Endothelial cell (in vitro differentiated cells): Measurements from ENCODE around the gene TNS3. TPM values are rescaled to one million over a fixed set of nuclear protein-coding genes. Genes with fewer than 3 reads are reported as not detected.

Experiments used
- DNase-seq: peaks from one replicate; pipeline ENCODE4 v3.0.0; 2021; ENCODE audit warnings: low spot score
- H3K27ac Mint-ChIP-seq: one replicate; pipeline ENCODE4 v1.8.0; 2021; ENCODE audit warnings: mixed read lengths, inconsistent platforms; ENCODE audit not compliant: unreplicated experiment
- H3K27me3 Mint-ChIP-seq: one replicate; pipeline ENCODE4 v1.8.0; 2021; ENCODE audit warnings: mild to moderate bottlenecking, moderate library complexity, mixed read lengths, inconsistent platforms; ENCODE audit not compliant: unreplicated experiment
- H3K36me3 Mint-ChIP-seq: one replicate; pipeline ENCODE4 v1.8.0; 2021; ENCODE audit warnings: mild to moderate bottlenecking, low read depth, mixed read lengths, inconsistent platforms; ENCODE audit not compliant: unreplicated experiment
- H3K4me1 Mint-ChIP-seq: one replicate; pipeline ENCODE4 v1.8.0; 2021; ENCODE audit warnings: mild to moderate bottlenecking, mixed read lengths, inconsistent platforms; ENCODE audit not compliant: unreplicated experiment
- H3K4me3 Mint-ChIP-seq: one replicate; pipeline ENCODE4 v1.8.0; 2021; ENCODE audit warnings: mild to moderate bottlenecking, mixed read lengths, inconsistent platforms; ENCODE audit not compliant: unreplicated experiment
- H3K9me3 Mint-ChIP-seq: one replicate; pipeline ENCODE4 v1.8.0; 2021; ENCODE audit warnings: mixed read lengths, inconsistent platforms; ENCODE audit not compliant: unreplicated experiment
- total RNA-seq: library from RNA; stranded (reverse); fragmentation: NEBNext Ultra II Directional; extraction: Animal tissue kit (Norgen Biotek cat#: 25700); gene quantifications from one replicate; pipeline ENCODE4 v1.2.1, GENCODE V29; 2021; ENCODE audit not compliant: unreplicated experiment
- TF ChIP-seq, protein P1 (sequence below): fragments of 200-600 bp; sonication (generic); IDR thresholded peaks from one replicate; pipeline ENCODE4 v1.5.0; 2021; ENCODE audit warnings: antibody characterized with exemption; ENCODE audit not compliant: unreplicated experiment

The TNS3 gene
- total RNA-seq, 1 donor from 2014 or later, result 7.5 TPM

DNA sequence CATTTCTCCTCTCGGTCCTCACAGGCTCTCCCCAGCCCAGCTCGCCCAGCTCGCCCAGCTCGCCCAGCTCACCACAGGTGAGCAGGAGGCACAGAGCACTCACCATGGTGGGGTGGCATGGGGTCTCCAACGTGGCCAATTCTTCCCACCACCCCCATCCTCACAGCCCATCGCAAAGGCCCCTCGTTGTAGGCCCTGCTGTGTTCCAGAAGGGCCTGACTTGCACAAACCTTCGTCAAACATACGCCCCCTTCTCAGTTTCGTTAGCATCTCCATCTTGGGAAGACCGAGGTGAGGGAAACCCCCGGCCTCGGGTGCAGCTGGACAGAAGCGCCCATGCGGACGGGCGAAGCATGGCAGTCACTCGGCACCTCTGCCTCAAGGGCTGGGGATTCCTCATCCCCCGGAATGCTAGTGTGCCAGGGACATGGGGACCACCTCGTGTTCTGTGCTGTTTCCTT, 304.6 kb downstream of the TNS3 start:
- H3K4me1 Mint-ChIP-seq, result no peaks in the 10 kb centered on the region
- H3K27ac Mint-ChIP-seq, result no peak overlapping the region
- H3K27me3 Mint-ChIP-seq, result no peaks in the 10 kb centered on the region
- no peak for DNase-seq
- H3K4me3 Mint-ChIP-seq, result no peak overlapping the region
- peaks cover 4% of the 10 kb centered on the region for H3K36me3 Mint-ChIP-seq
- H3K9me3 Mint-ChIP-seq, result no peaks in the 10 kb centered on the region
- TF ChIP-seq, protein P1, sequence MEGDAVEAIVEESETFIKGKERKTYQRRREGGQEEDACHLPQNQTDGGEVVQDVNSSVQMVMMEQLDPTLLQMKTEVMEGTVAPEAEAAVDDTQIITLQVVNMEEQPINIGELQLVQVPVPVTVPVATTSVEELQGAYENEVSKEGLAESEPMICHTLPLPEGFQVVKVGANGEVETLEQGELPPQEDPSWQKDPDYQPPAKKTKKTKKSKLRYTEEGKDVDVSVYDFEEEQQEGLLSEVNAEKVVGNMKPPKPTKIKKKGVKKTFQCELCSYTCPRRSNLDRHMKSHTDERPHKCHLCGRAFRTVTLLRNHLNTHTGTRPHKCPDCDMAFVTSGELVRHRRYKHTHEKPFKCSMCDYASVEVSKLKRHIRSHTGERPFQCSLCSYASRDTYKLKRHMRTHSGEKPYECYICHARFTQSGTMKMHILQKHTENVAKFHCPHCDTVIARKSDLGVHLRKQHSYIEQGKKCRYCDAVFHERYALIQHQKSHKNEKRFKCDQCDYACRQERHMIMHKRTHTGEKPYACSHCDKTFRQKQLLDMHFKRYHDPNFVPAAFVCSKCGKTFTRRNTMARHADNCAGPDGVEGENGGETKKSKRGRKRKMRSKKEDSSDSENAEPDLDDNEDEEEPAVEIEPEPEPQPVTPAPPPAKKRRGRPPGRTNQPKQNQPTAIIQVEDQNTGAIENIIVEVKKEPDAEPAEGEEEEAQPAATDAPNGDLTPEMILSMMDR, result no peak

DNA sequence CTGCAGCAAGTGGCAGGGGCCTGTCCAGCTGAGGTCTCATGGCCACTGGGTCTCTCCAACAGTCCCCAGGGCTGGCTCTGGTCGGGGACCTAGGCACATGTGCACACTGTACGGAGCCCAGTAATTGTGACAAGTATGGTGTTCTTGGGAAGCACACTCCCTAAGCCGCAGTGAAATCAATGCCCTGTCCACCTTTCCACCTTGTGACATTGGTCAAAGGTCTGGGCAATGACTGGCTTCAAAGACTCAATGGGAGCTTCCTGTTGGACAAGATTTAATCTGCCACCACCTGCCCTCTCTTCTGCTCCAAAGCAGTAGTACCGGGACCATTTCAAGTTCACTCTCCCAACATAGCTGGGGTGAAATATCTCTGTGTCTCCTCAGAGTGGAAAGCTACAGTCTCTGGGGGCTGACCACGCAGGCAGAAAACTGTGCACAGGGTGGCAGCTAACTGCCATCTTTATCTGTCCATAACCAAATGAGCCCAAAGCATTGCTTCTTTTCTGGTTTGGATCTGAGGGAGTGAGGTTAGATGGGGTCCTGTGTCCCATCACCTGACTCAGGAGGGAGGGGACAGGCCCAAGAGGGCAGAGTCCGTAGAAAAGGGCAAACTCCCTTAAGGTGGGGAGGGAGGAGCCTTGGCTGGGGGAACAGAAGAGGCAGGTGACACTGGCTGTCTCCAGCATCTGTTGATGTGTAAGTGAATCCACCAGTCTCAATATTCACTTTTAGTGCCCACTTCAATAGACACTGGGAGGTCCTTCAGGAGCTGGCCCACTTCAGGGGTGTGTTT, 307.7 kb downstream of the TNS3 start:
- no peak for DNase-seq
- Mint-ChIP-seq H3K36me3 (no peaks in the 10 kb centered on the region), H3K4me1 (no peaks in the 10 kb centered on the region), H3K27me3 (peaks cover 2% of the 10 kb centered on the region), H3K4me3 (no peak overlapping the region), H3K27ac (no peak overlapping the region), H3K9me3 (no peaks in the 10 kb centered on the region)
- TF ChIP-seq, protein P1, result no peak

DNA sequence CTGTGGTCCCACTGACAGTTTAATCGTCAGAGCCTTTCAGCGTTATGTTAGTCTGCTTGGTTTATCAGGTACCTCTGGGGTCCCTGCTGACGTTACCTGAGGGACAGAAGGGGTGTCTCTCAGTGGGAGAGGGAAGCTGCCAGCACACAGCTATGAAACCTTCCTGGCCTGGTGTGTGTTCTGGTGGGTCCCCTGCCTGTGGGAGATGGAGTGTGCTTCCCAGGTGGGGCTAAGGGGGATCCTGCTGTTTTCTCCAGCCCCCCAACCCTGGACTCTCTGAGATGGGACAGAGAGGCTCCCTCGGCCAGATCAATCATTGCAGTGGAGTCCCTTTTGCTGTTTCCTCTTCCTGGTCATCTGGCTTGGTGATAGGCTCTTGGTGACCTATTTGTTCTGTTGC, 308.8 kb downstream of the TNS3 start:
- Mint-ChIP-seq H3K27ac (no peak overlapping the region), H3K9me3 (no peaks in the 10 kb centered on the region), H3K36me3 (no peaks in the 10 kb centered on the region), H3K4me1 (no peaks in the 10 kb centered on the region), H3K4me3 (no peak overlapping the region), H3K27me3 (peaks cover 2% of the 10 kb centered on the region)
- no peak for DNase-seq
- TF ChIP-seq, protein P1, result no peak

DNA sequence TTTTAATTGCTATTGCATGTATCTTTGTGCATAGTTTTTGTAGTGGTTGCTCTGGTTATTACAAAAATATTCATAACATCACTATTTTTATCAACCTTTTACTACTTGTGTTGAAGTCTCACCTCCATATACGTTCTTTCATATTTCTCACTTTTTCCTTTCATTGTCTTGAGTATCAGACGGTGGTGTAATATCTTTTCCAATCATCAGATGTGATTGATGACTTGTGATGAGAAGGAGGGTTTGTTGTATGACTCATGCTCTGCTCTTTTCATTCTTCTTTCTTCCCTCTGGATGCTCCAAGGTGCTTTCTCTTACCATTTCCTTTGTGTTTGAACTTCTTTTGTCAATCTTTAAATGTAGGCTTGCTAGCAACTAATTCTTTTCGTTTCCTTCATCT, 310.2 kb downstream of the TNS3 start:
- no peak for DNase-seq
- Mint-ChIP-seq H3K9me3 (no peaks in the 10 kb centered on the region), H3K4me3 (no peak overlapping the region), H3K27me3 (peaks cover 2% of the 10 kb centered on the region), H3K27ac (no peak overlapping the region), H3K36me3 (no peaks in the 10 kb centered on the region), H3K4me1 (no peaks in the 10 kb centered on the region)
- TF ChIP-seq, protein P1, result no peak
